Body of pancreas (tissue), 4 donors: ENCODE data around the gene CALML3. TPM values are rescaled to one million over a fixed set of nuclear protein-coding genes. Genes with fewer than 3 reads are reported as not detected.

Experiments used
- ATAC-seq: fragments of 150-250 bp; one replicate; pipeline ENCODE4 v1.9.1; 2016
- DNase-seq, 4 donors: peaks; one replicate each; pipeline ENCODE4 v3.0.0-alpha.2; 2019
- H3K27ac ChIP-seq, 4 donors: fragments of 200-600 bp; sonication (generic); 1 replicate in 3 of 4; 2 replicates in 1 of 4; pipeline versions ENCODE4 v1.5.1 to v1.6.1; 2016 to 2019; ENCODE audit warnings: mild to moderate bottlenecking in 1 of 4, mixed read lengths in 1 of 4, moderate library complexity in 1 of 4
- H3K27me3 ChIP-seq, 2 donors: fragments of 200-600 bp; sonication (generic); one replicate each; pipeline ENCODE4 v1.6.0; 2016; ENCODE audit warnings: mild to moderate bottlenecking in 1 of 2
- H3K36me3 ChIP-seq, 2 donors: fragments of 200-600 bp; sonication (generic); replicated peaks in 1 of 2; 2 replicates each; pipeline ENCODE4 v1.5.1; 2016; ENCODE audit warnings: low read depth in 2 of 2; ENCODE audit not compliant: insufficient read depth in 1 of 2
- H3K4me1 ChIP-seq: fragments of 200-600 bp; sonication (generic); one replicate; pipeline ENCODE4 v1.6.0; 2016
- H3K4me3 ChIP-seq, 2 donors: fragments of 200-600 bp; sonication (generic); 1 replicate in 1 of 2; 2 replicates in 1 of 2; pipeline ENCODE4 v1.5.1; 2016 to 2019
- H3K9me3 ChIP-seq, 3 donors: fragments of 200-600 bp; sonication (generic); 1 replicate in 2 of 3; 2 replicates in 1 of 3; pipeline ENCODE4 v1.5.1; 2016
- CTCF ChIP-seq, 7 experiments: fragments of 450-650 bp in 4 of 7; fragments of 200-600 bp in 3 of 7; sonication (generic) in 3 of 7; IDR thresholded peaks; one replicate each; pipeline ENCODE4 v1.5.1; 2016 to 2019; ENCODE audit warnings: antibody characterized with exemption in 7 of 7
- POLR2A ChIP-seq, 3 donors: fragments of 450-650 bp; IDR thresholded peaks; one replicate each; pipeline ENCODE4 v1.6.1; 2016; ENCODE audit warnings: antibody characterized with exemption in 3 of 3, mild to moderate bottlenecking in 2 of 3
- WGBS, 2 donors: methylation state at CpG; one replicate each; pipeline ENCODE4 v1.1.5; 2017; 5-methylcytosine and 5-hydroxymethylcytosine counted together
- intact Hi-C: fragments of 100-400 bp; cut with DNase I; formaldehyde crosslinking; loops from one replicate; pipeline ENCODE4 v1.15.1; 2023
- total RNA-seq, 2 donors: library from RNA; depleted of rRNA; stranded (reverse); fragments of >200 nt; gene quantifications; one replicate each; pipeline ENCODE4 v1.1.0, GENCODE V29; 2016

The CALML3 gene
- total RNA-seq, 2 donors from 2014 or later, result not detected

- DNase-seq, result peak in 1 of 4 donors; percentile 6
- Histone ChIP-seq H3K9me3 (no peaks in the 10 kb centered on the region), H3K4me1 (peaks cover 38% of the 10 kb centered on the region), H3K27me3 (no peaks in the 10 kb centered on the region), H3K4me3 (no peak within 1 kb of the TSS), H3K27ac (no peak within 1 kb of the TSS), H3K36me3 (no peaks in the 10 kb centered on the region)
- ATAC-seq, result no peak
- TF ChIP-seq CTCF (IDR thresholded peaks at IDR 0.05), result no peak
- TF ChIP-seq POLR2A (IDR thresholded peaks at IDR 0.05), result no peak
- 79% methylated on average over 2 to 10 of the region's 10 CpGs for WGBS, 2 donors
- intact Hi-C loops, result no loop called here
Observed at GRCh38 chr10:5499493-5500140, 25.1 kb upstream of the CALML3 start, which contains the start of gene CALML5. TSS of gene CALML5 (minus strand) at chr10:5499570. CDS start at chr10:5499438, 132 bp downstream.

- 94% methylated on average over 7 of the region's 7 CpGs for WGBS, 2 donors
- ATAC-seq (no peak), DNase-seq (peak in 1 of 4 donors; percentile 4)
- no peaks in the 10 kb centered on the region for H3K36me3 ChIP-seq
- no peaks in the 10 kb centered on the region for H3K27me3 ChIP-seq
- TF ChIP-seq POLR2A (IDR thresholded peaks at IDR 0.05) (no peak), CTCF (IDR thresholded peaks at IDR 0.05) (no peak)
- intact Hi-C loops, result no loop called here
- no peak overlapping the region for H3K4me3 ChIP-seq
- peaks cover 44% of the 10 kb centered on the region for H3K4me1 ChIP-seq
- no peaks in the 10 kb centered on the region for H3K9me3 ChIP-seq
- no peak overlapping the region for H3K27ac ChIP-seq
Observed at GRCh38 chr10:5500162-5500670, 24.5 kb upstream of the CALML3 start.

- no peaks in the 10 kb centered on the region for H3K36me3 ChIP-seq
- no peak for ATAC-seq
- intact Hi-C loops, result no loop called here
- H3K27me3 ChIP-seq, result no peaks in the 10 kb centered on the region
- no peak for TF ChIP-seq CTCF (IDR thresholded peaks at IDR 0.05)
- TF ChIP-seq POLR2A (IDR thresholded peaks at IDR 0.05), result no peak
- H3K4me3 ChIP-seq, result no peak overlapping the region
- H3K27ac ChIP-seq, result no peak overlapping the region
- 92 to 93% methylated on average over 5 of the region's 5 CpGs for WGBS, 2 donors
- DNase-seq, result peak in 1 of 4 donors; percentile 7
- peaks cover 50% of the 10 kb centered on the region for H3K4me1 ChIP-seq
- H3K9me3 ChIP-seq, result no peaks in the 10 kb centered on the region
Observed at GRCh38 chr10:5500910-5501309, 23.9 kb upstream of the CALML3 start.

DNA sequence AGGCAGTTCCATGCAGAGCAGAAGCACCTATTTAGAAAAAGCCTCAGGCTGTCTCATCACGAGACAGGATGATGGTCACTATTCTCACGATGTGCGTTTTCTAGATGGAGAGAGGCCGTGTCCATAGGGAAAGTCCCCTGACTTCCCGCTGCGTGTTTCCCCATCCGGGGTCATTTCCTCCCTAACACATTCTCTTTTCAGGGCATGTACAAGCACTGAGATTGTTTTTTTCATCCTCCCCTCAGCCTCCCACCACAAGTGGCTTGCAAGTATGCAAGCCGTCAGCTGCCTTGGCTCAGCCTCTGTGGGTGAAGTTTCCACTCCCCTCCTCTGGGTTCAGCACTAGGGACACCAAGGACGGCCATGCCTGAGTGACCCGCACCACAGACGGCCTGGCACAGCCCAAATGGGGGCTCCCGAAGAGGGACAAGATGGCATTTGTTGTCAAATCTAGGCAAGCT lies 22.7 kb upstream of the CALML3 start:
- H3K36me3 ChIP-seq, result no peaks in the 10 kb centered on the region
- H3K27ac ChIP-seq, result peak overlapping the region; percentile 72 to 77 (median 74)
- ATAC-seq (no peak), DNase-seq (no peak)
- H3K27me3 ChIP-seq, result no peaks in the 10 kb centered on the region
- H3K4me3 ChIP-seq, result no peak overlapping the region
- intact Hi-C loops, result no loop called here
- 67 to 77% methylated on average over 12 of the region's 12 CpGs for WGBS, 2 donors
- no peak for TF ChIP-seq CTCF (IDR thresholded peaks at IDR 0.05)
- no peak for TF ChIP-seq POLR2A (IDR thresholded peaks at IDR 0.05)
- peaks cover 58% of the 10 kb centered on the region for H3K4me1 ChIP-seq
- H3K9me3 ChIP-seq, result no peaks in the 10 kb centered on the region
